T-cell (primary cell): ENCODE results near the gene CD160. TPM values are rescaled to one million over a fixed set of nuclear protein-coding genes. Genes with fewer than 3 reads are reported as not detected.

Experiments used
- ATAC-seq, 4 experiments: fragments of 200-7000 bp in 3 of 4; fragments of 150-1000 bp in 1 of 4; cut with Tn5 transposase; replicated peaks in 1 of 4; 1 replicate in 3 of 4; 2 replicates in 1 of 4; pipeline ENCODE4 v1.10.0; 2021; ENCODE audit warnings: moderate library complexity in 3 of 4, mild to moderate bottlenecking in 2 of 4, moderate number of reproducible peaks in 1 of 4
- CTCF ChIA-PET, 2 donors: fragments of 300-600 bp; sonication (Branson Sonifier 250); formaldehyde crosslinking; loops; one replicate each; lab custom pipeline; 2022; ENCODE audit warnings: antibody characterized with exemption in 2 of 2; lab: Charles Lee
- POLR2A ChIA-PET, 2 donors: fragments of 300-600 bp; sonication (Branson Sonifier 250); formaldehyde crosslinking; loops; one replicate each; lab custom pipeline; 2022; ENCODE audit warnings: antibody characterized with exemption in 2 of 2; lab: Charles Lee
- DNase-seq, 35 experiments: peaks; one replicate each; pipeline versions ENCODE4 v3.0.0 to v3.0.0-alpha.2; 2013 to 2023
- H3K27ac ChIP-seq: one replicate; pipeline ENCODE4 v1.5.1; 2013; ENCODE audit warnings: low read length
- H3K27me3 ChIP-seq, 2 experiments: replicated peaks in 1 of 2; 1 replicate in 1 of 2; 2 replicates in 1 of 2; pipeline versions ENCODE4 v1.6.1 to v1.7.0; 2013; ENCODE audit warnings: low read length in 1 of 2, mixed read lengths in 1 of 2; ENCODE audit not compliant: control insufficient read depth in 2 of 2, insufficient read depth in 2 of 2; ENCODE audit errors: extremely low read depth in 1 of 2
- H3K36me3 ChIP-seq, 2 donors: 1 replicate in 1 of 2; 2 replicates in 1 of 2; pipeline versions ENCODE4 v1.6.1 to v1.7.0; 2013; ENCODE audit warnings: low read length in 1 of 2; ENCODE audit not compliant: control insufficient read depth in 2 of 2, insufficient read depth in 1 of 2; ENCODE audit errors: extremely low read depth in 1 of 2
- H3K4me1 ChIP-seq, 2 experiments: 1 replicate in 1 of 2; 2 replicates in 1 of 2; pipeline versions ENCODE4 v1.6.1 to v1.7.0; 2013; ENCODE audit warnings: low read length in 2 of 2, mixed read lengths in 1 of 2; ENCODE audit not compliant: insufficient read depth in 2 of 2, control insufficient read depth in 1 of 2; ENCODE audit errors: extremely low read depth in 1 of 2
- H3K4me3 ChIP-seq, 2 donors: 1 replicate in 1 of 2; 2 replicates in 1 of 2; pipeline versions ENCODE4 v1.5.1 to v1.7.0; 2013; ENCODE audit warnings: mild to moderate bottlenecking in 2 of 2, low read length in 1 of 2, moderate library complexity in 1 of 2; ENCODE audit not compliant: control insufficient read depth in 1 of 2; ENCODE audit errors: extremely low read depth in 1 of 2
- H3K9me3 ChIP-seq: 2 replicates; pipeline ENCODE4 v1.7.0; 2013
- H3K27ac Mint-ChIP-seq, 2 donors: one replicate each; pipeline ENCODE4 v1.8.0; 2020 to 2021; ENCODE audit warnings: mild to moderate bottlenecking in 2 of 2, mixed read lengths in 2 of 2
- H3K27me3 Mint-ChIP-seq, 2 donors: one replicate each; pipeline ENCODE4 v1.8.0; 2021 to 2022; ENCODE audit warnings: mixed read lengths in 2 of 2
- H3K36me3 Mint-ChIP-seq: one replicate; pipeline ENCODE4 v1.8.0; 2021; ENCODE audit warnings: mixed read lengths
- H3K4me1 Mint-ChIP-seq, 3 donors: one replicate each; pipeline ENCODE4 v1.8.0; 2020 to 2022; ENCODE audit warnings: mixed read lengths in 3 of 3, mild to moderate bottlenecking in 1 of 3
- H3K4me3 Mint-ChIP-seq, 3 donors: one replicate each; pipeline ENCODE4 v1.8.0; 2020 to 2022; ENCODE audit warnings: mild to moderate bottlenecking in 3 of 3, mixed read lengths in 3 of 3, moderate library complexity in 3 of 3
- H3K9me3 Mint-ChIP-seq, 3 donors: one replicate each; pipeline ENCODE4 v1.8.0; 2020 to 2022; ENCODE audit warnings: mixed read lengths in 3 of 3
- WGBS: methylation state at CpG from one replicate; pipeline ENCODE4 v1.1.5; 2013; ENCODE audit warnings: missing lambda C conversion rate; ENCODE audit not compliant: insufficient coverage; 5-methylcytosine and 5-hydroxymethylcytosine counted together
- total RNA-seq, 35 experiments: library from RNA in 6 of 35; stranded (reverse) in 6 of 35; fragments of 120-200 nt in 1 of 35; gene quantifications; one replicate each; pipeline versions ENCODE4 v1.2.1 to v1.2.4 and lab custom pipeline; 2013 to 2026

CD160 gene
- total RNA-seq, 5 donors from 2014 or later (not counting 1 experiment from before 2014, with no cell fraction given), result 0.53 to 9.1 (median 1.7) TPM

DNA sequence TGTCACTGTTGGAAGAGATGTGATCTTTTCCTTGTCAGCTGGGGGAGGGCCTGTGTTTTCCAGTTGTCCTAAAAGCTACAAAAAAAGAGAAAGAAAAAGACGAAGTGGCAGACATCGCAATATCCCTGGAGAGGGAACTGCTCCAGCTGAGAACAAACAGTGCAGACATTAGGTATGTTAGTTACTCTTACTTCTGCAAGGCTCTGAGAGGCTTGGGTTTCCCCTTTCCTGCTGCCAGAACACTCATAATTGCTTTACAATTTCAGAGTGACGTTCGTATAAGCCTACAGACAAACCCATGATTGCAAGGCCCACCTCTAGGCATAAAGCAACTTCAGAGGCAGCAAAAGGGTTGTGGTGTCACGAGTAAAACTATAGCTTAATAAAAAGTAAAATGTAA lies 31.1 kb downstream of the CD160 start:
- H3K4me3 ChIP-seq, result no peak overlapping the region
- no peak overlapping the region for H3K27ac ChIP-seq
- Mint-ChIP-seq H3K9me3 (no peaks in the 10 kb centered on the region), H3K4me3 (no peak overlapping the region), H3K27ac (no peak overlapping the region), H3K4me1 (no peaks in the 10 kb centered on the region), H3K36me3 (peaks cover 48% of the 10 kb centered on the region), H3K27me3 (no peaks in the 10 kb centered on the region)
- H3K4me1 ChIP-seq, result no peaks in the 10 kb centered on the region
- WGBS, result no CpG with 5 or more reads among the region's 5 CpGs
- no peaks in the 10 kb centered on the region for H3K9me3 ChIP-seq
- ChIA-PET POLR2A (no interaction called here), CTCF (no interaction called here)
- H3K27me3 ChIP-seq, result no peaks in the 10 kb centered on the region
- peaks cover 9 to 74% of the 10 kb centered on the region in 2 donors for H3K36me3 ChIP-seq
- DNase-seq (no peak), ATAC-seq (no peak)

DNA sequence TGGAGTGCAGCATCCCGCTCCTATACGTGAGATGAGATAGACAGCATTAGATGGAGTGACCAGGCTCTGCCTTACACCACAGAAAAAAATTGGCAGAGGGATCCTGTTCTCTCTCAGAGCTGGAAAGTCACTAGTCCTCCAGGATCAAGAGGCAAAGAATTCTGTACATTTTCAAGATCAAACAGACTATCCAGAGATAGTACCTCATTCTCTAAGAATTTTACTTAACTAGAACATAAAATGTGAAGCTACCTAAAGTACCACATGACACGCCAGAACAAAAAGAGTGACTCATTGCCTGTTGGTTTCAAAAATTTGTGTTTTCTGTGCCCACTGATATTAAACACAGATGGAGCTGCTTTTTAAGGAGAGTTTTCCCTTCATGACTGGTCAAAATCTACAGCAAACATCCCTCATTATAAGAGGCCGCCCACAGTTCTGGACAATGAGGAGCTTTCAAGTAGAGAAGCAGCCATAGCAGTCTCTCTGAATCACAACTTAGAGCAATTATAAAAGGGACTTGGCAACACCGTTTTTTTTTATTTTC lies 32.3 kb downstream of the CD160 start:
- Mint-ChIP-seq H3K27me3 (no peaks in the 10 kb centered on the region), H3K27ac (no peak overlapping the region), H3K4me1 (no peaks in the 10 kb centered on the region), H3K4me3 (no peak overlapping the region), H3K36me3 (peaks cover 53% of the 10 kb centered on the region), H3K9me3 (no peaks in the 10 kb centered on the region)
- Histone ChIP-seq H3K27me3 (no peaks in the 10 kb centered on the region), H3K4me3 (no peak overlapping the region), H3K9me3 (no peaks in the 10 kb centered on the region), H3K27ac (no peak overlapping the region), H3K36me3 (peaks cover 9 to 66% of the 10 kb centered on the region in 2 donors), H3K4me1 (no peaks in the 10 kb centered on the region)
- DNase-seq, result no peak
- no peak for ATAC-seq
- 100% methylated on average over 1 of the region's 5 CpGs for WGBS
- ChIA-PET POLR2A (no interaction called here), CTCF (no interaction called here)

DNA sequence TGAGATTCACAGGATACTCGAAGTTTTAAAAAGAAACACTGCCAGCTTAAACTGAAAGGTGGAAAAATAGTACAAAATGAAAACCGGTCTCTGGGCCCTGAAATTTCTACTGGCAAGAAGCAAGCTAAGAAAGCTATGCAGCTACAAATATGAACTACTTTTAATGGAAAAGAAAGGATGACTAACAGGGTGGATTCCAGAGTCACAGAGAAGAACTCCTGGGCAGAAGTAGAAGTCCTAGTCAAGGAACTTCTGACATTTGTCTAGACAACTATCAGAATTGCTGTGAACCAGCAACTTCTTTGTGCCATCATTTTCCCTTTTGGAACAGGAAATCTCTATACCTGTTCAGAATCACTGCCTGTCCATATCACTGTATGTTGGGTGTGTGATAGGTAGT lies 38.1 kb downstream of the CD160 start:
- Histone ChIP-seq H3K9me3 (no peaks in the 10 kb centered on the region), H3K4me1 (no peaks in the 10 kb centered on the region), H3K27me3 (no peaks in the 10 kb centered on the region), H3K4me3 (no peak overlapping the region), H3K36me3 (peaks cover 9 to 45% of the 10 kb centered on the region in 2 donors), H3K27ac (no peak overlapping the region)
- Mint-ChIP-seq H3K27me3 (no peaks in the 10 kb centered on the region), H3K36me3 (peaks cover 55% of the 10 kb centered on the region), H3K4me1 (no peaks in the 10 kb centered on the region), H3K4me3 (no peak overlapping the region), H3K27ac (no peak overlapping the region), H3K9me3 (peaks cover 0 to 3% (median 0%) of the 10 kb centered on the region in 3 donors)
- WGBS, result no CpG with 5 or more reads among the region's 2 CpGs
- DNase-seq, result no peak
- ChIA-PET CTCF (no interaction called here), POLR2A (no interaction called here)
- no peak for ATAC-seq

DNA sequence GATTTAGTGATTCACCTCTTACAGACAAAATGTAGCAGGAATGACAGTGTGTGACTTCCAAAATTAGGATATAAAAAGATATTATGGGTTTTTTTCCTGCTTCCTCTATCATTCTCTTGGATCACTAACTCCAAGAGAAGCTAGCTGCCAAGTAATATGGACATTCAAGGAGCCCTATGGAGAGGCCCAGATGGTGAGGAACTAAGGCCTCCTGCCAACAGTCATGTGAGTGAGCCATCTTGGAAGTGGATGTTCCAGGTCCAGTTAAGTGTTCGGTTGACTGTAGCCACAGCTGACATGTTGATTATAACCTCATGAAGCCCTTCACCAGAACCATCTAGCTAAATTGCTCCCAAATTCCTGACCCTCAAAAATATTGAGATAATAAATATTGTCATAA lies 38.8 kb downstream of the CD160 start:
- POLR2A ChIA-PET, result no interaction called here
- H3K9me3 ChIP-seq, result no peaks in the 10 kb centered on the region
- no peaks in the 10 kb centered on the region for H3K27me3 ChIP-seq
- ATAC-seq (no peak), DNase-seq (no peak)
- Mint-ChIP-seq H3K4me1 (no peaks in the 10 kb centered on the region), H3K27me3 (no peaks in the 10 kb centered on the region), H3K9me3 (peaks cover 0 to 3% (median 0%) of the 10 kb centered on the region in 3 donors), H3K27ac (no peak overlapping the region), H3K4me3 (no peak overlapping the region), H3K36me3 (peaks cover 56% of the 10 kb centered on the region)
- CTCF ChIA-PET, result no interaction called here
- WGBS, result no CpG with 5 or more reads among the region's 1 CpG
- no peak overlapping the region for H3K27ac ChIP-seq
- H3K4me3 ChIP-seq, result no peak overlapping the region
- peaks cover 9 to 40% of the 10 kb centered on the region in 2 donors for H3K36me3 ChIP-seq
- H3K4me1 ChIP-seq, result no peaks in the 10 kb centered on the region

DNA sequence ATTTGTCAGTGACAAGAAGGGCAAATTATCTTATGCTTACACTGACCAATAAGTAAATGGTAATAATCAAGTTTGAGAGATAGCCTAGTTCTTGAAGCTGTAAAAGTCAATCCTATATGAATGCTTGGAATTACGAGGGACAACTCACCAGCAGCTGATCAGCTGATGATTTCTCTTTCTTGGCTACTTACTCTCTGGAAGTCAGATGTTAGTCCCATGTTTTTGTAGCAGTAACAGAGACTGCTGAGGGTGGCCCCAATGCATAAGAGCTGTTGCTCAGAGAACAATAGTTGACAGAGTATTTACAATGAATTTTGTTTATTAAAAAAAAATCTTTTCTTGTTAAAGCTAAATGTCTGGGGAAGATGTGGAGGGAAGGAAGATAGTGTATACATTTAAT lies 39.3 kb downstream of the CD160 start:
- peaks cover 56% of the 10 kb centered on the region for H3K36me3 Mint-ChIP-seq
- Histone ChIP-seq H3K27me3 (no peaks in the 10 kb centered on the region), H3K27ac (no peak overlapping the region), H3K4me1 (no peaks in the 10 kb centered on the region), H3K4me3 (no peak overlapping the region), H3K36me3 (peaks cover 9 to 38% of the 10 kb centered on the region in 2 donors), H3K9me3 (no peaks in the 10 kb centered on the region)
- peaks cover 0 to 3% (median 0%) of the 10 kb centered on the region in 3 donors for H3K9me3 Mint-ChIP-seq
- no CpG with 5 or more reads among the region's 1 CpG for WGBS
- no peak for ATAC-seq
- H3K27me3 Mint-ChIP-seq, result no peaks in the 10 kb centered on the region
- DNase-seq, result no peak
- ChIA-PET POLR2A (no interaction called here), CTCF (no interaction called here)
- no peak overlapping the region for H3K4me3 Mint-ChIP-seq
- no peaks in the 10 kb centered on the region for H3K4me1 Mint-ChIP-seq
- no peak overlapping the region for H3K27ac Mint-ChIP-seq

DNA sequence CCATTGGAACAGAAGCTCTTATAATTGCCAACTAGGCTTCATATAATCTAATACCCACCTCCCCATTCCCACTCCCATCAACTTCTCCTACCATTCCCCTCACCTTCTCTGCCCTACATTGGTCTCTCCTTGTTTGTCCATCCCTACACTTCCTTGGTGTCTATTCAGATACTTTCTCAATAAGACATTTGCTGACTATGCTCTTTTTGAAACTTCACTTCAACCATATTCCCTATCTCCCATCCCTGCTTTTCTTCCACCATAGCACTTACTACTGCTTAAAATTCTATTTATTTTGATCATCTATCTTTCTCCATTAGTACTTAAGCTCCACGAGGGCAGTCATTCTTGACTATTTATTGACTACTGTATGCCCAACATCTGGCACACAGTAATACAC lies 40.4 kb downstream of the CD160 start:
- POLR2A ChIA-PET, result no interaction called here
- ATAC-seq (no peak), DNase-seq (no peak)
- CTCF ChIA-PET, result no interaction called here
- H3K4me1 Mint-ChIP-seq, result no peaks in the 10 kb centered on the region
- peaks cover 60% of the 10 kb centered on the region for H3K36me3 Mint-ChIP-seq
- no peak overlapping the region for H3K27ac ChIP-seq
- H3K9me3 ChIP-seq, result no peaks in the 10 kb centered on the region
- H3K36me3 ChIP-seq, result peaks cover 9 to 38% of the 10 kb centered on the region in 2 donors
- H3K4me1 ChIP-seq, result no peaks in the 10 kb centered on the region
- 100% methylated on average over 1 of the region's 1 CpG for WGBS
- no peak overlapping the region for H3K4me3 ChIP-seq
- H3K9me3 Mint-ChIP-seq, result peaks cover 0 to 3% (median 0%) of the 10 kb centered on the region in 3 donors
- no peak overlapping the region for H3K27ac Mint-ChIP-seq
- H3K27me3 Mint-ChIP-seq, result no peaks in the 10 kb centered on the region
- H3K4me3 Mint-ChIP-seq, result no peak overlapping the region
- no peaks in the 10 kb centered on the region for H3K27me3 ChIP-seq
